Heart left ventricle (tissue), 16 donors: ENCODE data around the gene LRRC42. TPM values are rescaled to one million over a fixed set of nuclear protein-coding genes. Genes with fewer than 3 reads are reported as not detected.

Source experiments
- ATAC-seq, 4 donors: fragments of 200-7000 bp; cut with Tn5 transposase; one replicate each; pipeline ENCODE4 v1.9.1; 2020 to 2022; ENCODE audit warnings: moderate library complexity in 4 of 4, mild to moderate bottlenecking in 3 of 4, moderate number of reproducible peaks in 1 of 4
- DNase-seq, 5 donors: peaks; one replicate each; pipeline ENCODE4 v3.0.0-alpha.2; 2020
- H3K27ac ChIP-seq, 12 donors: fragments of 200-600 bp; sonication (generic) in 4 of 12; one replicate each; pipeline versions ENCODE4 v1.5.0 to v1.8.0; 2016 to 2022; ENCODE audit warnings: mild to moderate bottlenecking in 2 of 12
- H3K27me3 ChIP-seq, 9 donors: fragments of 200-600 bp; sonication (generic) in 2 of 9; one replicate each; pipeline versions ENCODE4 v1.5.1 to v1.8.0; 2016 to 2022; ENCODE audit warnings: mild to moderate bottlenecking in 3 of 9
- H3K36me3 ChIP-seq, 9 donors: fragments of 200-600 bp; sonication (generic) in 2 of 9; one replicate each; pipeline versions ENCODE4 v1.5.0 to v1.8.0; 2018 to 2022; ENCODE audit warnings: mild to moderate bottlenecking in 2 of 9
- H3K4me1 ChIP-seq, 12 donors: fragments of 200-600 bp; sonication (generic) in 4 of 12; one replicate each; pipeline versions ENCODE4 v1.5.0 to v1.8.0; 2016 to 2022; ENCODE audit warnings: mild to moderate bottlenecking in 3 of 12
- H3K4me3 ChIP-seq, 12 donors: fragments of 200-600 bp; sonication (generic) in 4 of 12; one replicate each; pipeline versions ENCODE4 v1.5.0 to v1.8.0; 2017 to 2022; ENCODE audit warnings: mild to moderate bottlenecking in 9 of 12, moderate library complexity in 4 of 12
- H3K9me3 ChIP-seq, 12 donors: fragments of 200-600 bp; sonication (generic) in 4 of 12; one replicate each; pipeline versions ENCODE4 v1.5.0 to v1.8.0; 2016 to 2022; ENCODE audit warnings: mild to moderate bottlenecking in 1 of 12
- CTCF ChIP-seq, 12 donors: fragments of 200-600 bp; sonication (generic) in 4 of 12; IDR thresholded peaks; one replicate each; pipeline versions ENCODE4 v1.5.0 to v1.8.0; 2018 to 2022; ENCODE audit warnings: antibody characterized with exemption in 12 of 12, mild to moderate bottlenecking in 5 of 12
- POLR2A ChIP-seq, 2 donors: fragments of 450-650 bp; IDR thresholded peaks; one replicate each; pipeline ENCODE4 v1.6.1; 2017; ENCODE audit warnings: antibody characterized with exemption in 2 of 2, mild to moderate bottlenecking in 2 of 2, moderate library complexity in 2 of 2
- WGBS, 4 donors: extraction: QIAGEN DNeasy Blood & Tissue Kit in 2 of 4; methylation state at CpG; one replicate each; pipeline versions ENCODE4 v1.1.5 to v1.1.7; 2013 to 2018; 5-methylcytosine and 5-hydroxymethylcytosine counted together
- intact Hi-C, 10 donors: fragments of 100-400 bp; cut with DNase I; formaldehyde crosslinking; loops; one replicate each; pipeline versions ENCODE4 v1.11.1 to v1.14.2; 2022
- polyA plus RNA-seq, 2 donors: library from polyadenylated mRNA; stranded (reverse); fragments of 200-250 nt; gene quantifications; one replicate each; pipeline ENCODE4 v1.2.3, GENCODE V29; 2013
- total RNA-seq, 9 donors: library from RNA; depleted of rRNA in 2 of 9; stranded (reverse); fragments of >200 nt in 2 of 9; fragmentation: NEBNext Ultra II Directional in 3 of 9; extraction: Animal tissue kit (Norgen Biotek cat#: 25700) in 3 of 9; gene quantifications; one replicate each; pipeline versions ENCODE4 v1.1.0 to v1.2.4, GENCODE V29; 2016 to 2023
- donor health status: ischemic (EF 13 %, LVEDD 7.1; RV severe dilation, severe dysfunction).
- donor health status: healthy with polysubstance abuse.
- donor health status: DM: no; HTN: yes; CAD: no.
- donor health status: DM: no; HTN: no; CAD: no.
- donor health status: ischemic (EF 25% LVEDD 6.9; RV normal size, moderate dysfunction).
- donor health status: ischemic (EF 25% LVEDD 5.7; RV mildly dilated, moderate dysfunction).
- donor health status: healthy.
- donor health status: DM: yes; HTN: yes; CAD: no.
- donor health status: ischemic (EF 35%, LVEDD 5.7; RV mildly dilated, moderate dysfunction).
- donor health status: nonischemic (EF 11% LVEDD 7.7; RV severe dilation, severe dysfunction).
- donor health status: DM: yes; HTN: yes; CAD: no.
- donor health status: PGD.
- donor health status: ischemic (EF 29% LVEDD 5.4; RV normal size, mild dysfunction).
- donor health status: nonischemic (EF 23%, LVEDD 6.1; RV moderate dilation, normal function).

LRRC42 gene
- total and polyA plus RNA-seq, 11 donors: 3.7 to 18.5 (median 14.3) TPM

GRCh38 chr1:53951697-53952096, 5.5 kb downstream of the LRRC42 start:
- 95 to 98% (median 96%) methylated on average over 5 of the region's 5 CpGs for WGBS, 4 donors
- H3K9me3 ChIP-seq: no peaks in the 10 kb centered on the region
- intact Hi-C loops: loop anchor here in 1 of 10 donors (5.0 kb wide), 1 partner anchor 89 kb away; no protein-coding TSS in a partner anchor
- peaks cover 0 to 37% (median 15%) of the 10 kb centered on the region in 12 donors for H3K4me1 ChIP-seq
- TF ChIP-seq POLR2A (IDR thresholded peaks at IDR 0.05) (no peak), CTCF (IDR thresholded peaks at IDR 0.05) (no peak)
- H3K4me3 ChIP-seq: no peak overlapping the region
- no peaks in the 10 kb centered on the region for H3K27me3 ChIP-seq
- DNase-seq (no peak), ATAC-seq (no peak)
- no peak overlapping the region for H3K27ac ChIP-seq
- H3K36me3 ChIP-seq: peaks cover 0 to 57% (median 39%) of the 10 kb centered on the region in 9 donors

GRCh38 chr1:53954128-53954527, 8.0 kb downstream of the LRRC42 start:
- DNase-seq (no peak), ATAC-seq (no peak)
- Histone ChIP-seq H3K27me3 (no peaks in the 10 kb centered on the region), H3K27ac (no peak overlapping the region), H3K4me3 (no peak overlapping the region), H3K4me1 (peaks cover 0 to 30% (median 11%) of the 10 kb centered on the region in 12 donors), H3K9me3 (no peaks in the 10 kb centered on the region), H3K36me3 (peaks cover 0 to 74% (median 59%) of the 10 kb centered on the region in 9 donors)
- intact Hi-C loops: loop anchor here in 1 of 10 donors (5.0 kb wide), 1 partner anchor 92 kb away; no protein-coding TSS in a partner anchor
- WGBS, 4 donors: 86 to 92% (median 87%) methylated on average over 2 of the region's 2 CpGs
- TF ChIP-seq CTCF (IDR thresholded peaks at IDR 0.05): no peak
- no peak for TF ChIP-seq POLR2A (IDR thresholded peaks at IDR 0.05)

- no peak for TF ChIP-seq POLR2A (IDR thresholded peaks at IDR 0.05)
- TF ChIP-seq CTCF (IDR thresholded peaks at IDR 0.05): no peak
- H3K4me1 ChIP-seq: peaks cover 0 to 19% (median 8%) of the 10 kb centered on the region in 12 donors
- H3K4me3 ChIP-seq: no peak overlapping the region
- DNase-seq: no peak
- 84 to 88% (median 85%) methylated on average over 3 of the region's 3 CpGs for WGBS, 4 donors
- peaks cover 0 to 89% (median 81%) of the 10 kb centered on the region in 9 donors for H3K36me3 ChIP-seq
- H3K27me3 ChIP-seq: no peaks in the 10 kb centered on the region
- no peak for ATAC-seq
- peak overlapping the region in 2 of 12 donors; percentile 16 to 23 for H3K27ac ChIP-seq
- H3K9me3 ChIP-seq: no peaks in the 10 kb centered on the region
- intact Hi-C loops: loop anchor here in 4 of 10 donors (5.0 kb wide), 2 partner anchors 79 to 94 kb away; no protein-coding TSS in a partner anchor
These were observed 10.4 kb downstream of the LRRC42 start for GRCh38 chr1:53956308-53957168.

- H3K36me3 ChIP-seq: peaks cover 0 to 89% (median 82%) of the 10 kb centered on the region in 9 donors
These were observed 11.2 kb downstream of the LRRC42 start for GRCh38 chr1:53957194-53957818.

More at GRCh38 chr1:53957194-53957818, 11.2 kb downstream of the LRRC42 start:
- no peaks in the 10 kb centered on the region for H3K9me3 ChIP-seq
- TF ChIP-seq CTCF (IDR thresholded peaks at IDR 0.05): no peak
- TF ChIP-seq POLR2A (IDR thresholded peaks at IDR 0.05): no peak
- H3K27me3 ChIP-seq: no peaks in the 10 kb centered on the region
- DNase-seq (no peak), ATAC-seq (peak in 1 of 4 donors; percentile 31)
- no peak overlapping the region for H3K4me3 ChIP-seq
- intact Hi-C loops: loop anchor here in 4 of 10 donors (5.0 kb wide), 2 partner anchors 80 to 95 kb away; no protein-coding TSS in a partner anchor
- peak overlapping the region in 2 of 12 donors; percentile 16 to 23 for H3K27ac ChIP-seq
- peaks cover 0 to 19% (median 8%) of the 10 kb centered on the region in 12 donors for H3K4me1 ChIP-seq
- WGBS, 4 donors: 32 to 37% (median 36%) methylated on average over 3 of the region's 3 CpGs
